Right cardiac atrium (tissue), 5 donors: Measurements from ENCODE around the gene SEMA3C. TPM values are rescaled to one million over a fixed set of nuclear protein-coding genes. Genes with fewer than 3 reads are reported as not detected.

Experiments used
- ATAC-seq, 2 donors: fragments of 200-7000 bp; cut with Tn5 transposase; one replicate each; pipeline versions ENCODE4 v1.8.0 to v1.9.1; 2020; ENCODE audit warnings: moderate library complexity in 2 of 2, mild to moderate bottlenecking in 1 of 2
- DNase-seq, 3 donors: peaks; one replicate each; pipeline ENCODE4 v3.0.0-alpha.2; 2020
- H3K27ac ChIP-seq: one replicate; pipeline ENCODE4 v1.5.1; 2013; ENCODE audit warnings: mild to moderate bottlenecking, low read length, control low read depth, moderate library complexity
- H3K27me3 ChIP-seq: one replicate; pipeline ENCODE4 v1.6.1; 2013; ENCODE audit not compliant: control insufficient read depth, insufficient read depth
- H3K4me1 ChIP-seq: one replicate; pipeline ENCODE4 v1.6.1; 2013; ENCODE audit warnings: low read length; ENCODE audit not compliant: control insufficient read depth, insufficient read depth
- H3K4me3 ChIP-seq: one replicate; pipeline ENCODE4 v1.5.1; 2013; ENCODE audit warnings: low read length, control low read depth
- H3K9me3 ChIP-seq: one replicate; pipeline ENCODE4 v1.6.1; 2013; ENCODE audit warnings: low read length; ENCODE audit not compliant: control insufficient read depth
- WGBS: extraction: QIAGEN DNeasy Blood & Tissue Kit; methylation state at CpG from one replicate; pipeline ENCODE4 v1.1.7; 2013; 5-methylcytosine and 5-hydroxymethylcytosine counted together
- intact Hi-C, 4 donors: fragments of 100-400 bp; cut with DNase I; formaldehyde crosslinking; loops; one replicate each; pipeline versions ENCODE4 v1.11.0 to v1.14.0; 2022 to 2023
- polyA plus RNA-seq: library from polyadenylated mRNA; stranded (reverse); fragments of 200-250 nt; gene quantifications from one replicate; pipeline ENCODE4 v1.2.3, GENCODE V29; 2013
- total RNA-seq, 4 donors: library from RNA; stranded (reverse); fragmentation: NEBNext Ultra II Directional; extraction: Animal tissue kit (Norgen Biotek cat#: 25700); gene quantifications; one replicate each; pipeline ENCODE4 v1.2.1, GENCODE V29; 2021
- donor health status: healthy with polysubstance abuse.
- donor health status: DM: no; HTN: yes; CAD: no.
- donor health status: DM: no; HTN: no; CAD: no.
- donor health status: DM: no; HTN: yes; CAD: no; lungs with severe emphysema.
- donor health status: DM: yes; HTN: yes; CAD: no.

Gene SEMA3C
- total and polyA plus RNA-seq, 5 donors: 10.1 to 42.3 (median 40.0) TPM

DNA sequence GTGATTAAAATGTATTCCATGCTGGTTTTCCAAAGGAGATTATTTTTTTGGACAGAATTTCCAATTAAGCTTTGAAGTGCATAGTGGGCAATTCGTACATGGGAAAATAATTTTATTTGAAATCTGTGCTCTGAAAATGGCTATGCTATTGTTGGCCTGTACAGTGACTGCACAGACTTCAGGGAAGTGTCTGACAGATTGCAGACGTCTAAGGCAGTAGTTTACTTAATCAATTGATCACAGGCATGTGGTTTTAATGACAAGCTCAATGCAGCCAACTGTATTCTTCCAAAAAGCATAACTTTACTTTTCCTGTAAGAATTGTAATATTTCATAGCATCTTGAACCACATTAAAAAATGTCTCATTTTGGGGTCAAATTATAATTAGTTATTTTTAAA lies 102.0 kb downstream of the SEMA3C start:
- Histone ChIP-seq H3K4me1 (no peaks in the 10 kb centered on the region), H3K27me3 (no peaks in the 10 kb centered on the region), H3K9me3 (no peaks in the 10 kb centered on the region), H3K4me3 (no peak overlapping the region), H3K27ac (no peak overlapping the region)
- no peak for ATAC-seq
- 44% methylated on average over 2 of the region's 2 CpGs for WGBS
- DNase-seq: no peak
- intact Hi-C loops: no loop called here

DNA sequence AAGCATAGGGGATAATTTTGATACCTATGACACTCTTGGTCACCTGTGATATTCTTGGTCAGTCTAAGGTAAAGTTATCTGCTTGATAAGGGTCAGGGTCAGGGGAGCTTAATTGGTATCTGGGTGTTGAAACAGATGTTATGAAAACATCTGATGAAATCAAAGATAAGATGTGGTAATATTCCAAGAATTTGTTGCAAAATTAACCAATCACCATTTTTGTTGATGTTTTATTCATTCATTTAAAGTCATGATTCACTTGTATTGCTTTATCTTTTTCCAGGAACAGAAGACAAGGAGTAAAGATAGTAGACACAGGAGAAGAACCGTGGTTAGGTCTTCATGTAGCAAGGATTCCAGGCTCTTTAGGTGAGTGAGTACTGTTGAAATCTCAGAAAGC lies 103.1 kb downstream of the SEMA3C start:
- H3K4me3 ChIP-seq: no peak overlapping the region
- DNase-seq: no peak
- H3K27ac ChIP-seq: no peak overlapping the region
- no peaks in the 10 kb centered on the region for H3K4me1 ChIP-seq
- 79% methylated on average over 1 of the region's 1 CpG for WGBS
- intact Hi-C loops: no loop called here
- H3K9me3 ChIP-seq: no peaks in the 10 kb centered on the region
- no peaks in the 10 kb centered on the region for H3K27me3 ChIP-seq
- no peak for ATAC-seq

DNA sequence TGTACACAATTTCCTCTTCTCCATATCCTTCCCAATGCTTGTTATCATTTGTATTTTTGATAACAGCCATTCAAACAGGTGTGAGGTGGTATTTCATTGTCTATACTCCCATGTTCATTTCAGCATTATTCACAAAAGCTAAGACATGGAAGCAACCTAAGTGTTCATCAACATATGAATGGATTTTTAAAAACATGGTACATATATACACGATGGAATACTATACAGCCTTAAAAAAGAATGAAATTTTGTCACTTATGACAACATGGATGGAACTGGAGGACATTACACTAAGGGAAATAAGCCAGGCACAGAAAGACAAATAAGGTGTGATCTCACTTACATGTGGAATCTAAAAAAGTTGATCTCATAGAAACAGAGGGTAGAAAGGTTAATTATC lies 109.3 kb downstream of the SEMA3C start:
- no peak for DNase-seq
- no peak overlapping the region for H3K27ac ChIP-seq
- H3K4me3 ChIP-seq: no peak overlapping the region
- intact Hi-C loops: no loop called here
- no peak for ATAC-seq
- no peaks in the 10 kb centered on the region for H3K9me3 ChIP-seq
- 83% methylated on average over 1 of the region's 1 CpG for WGBS
- H3K4me1 ChIP-seq: peaks cover 1% of the 10 kb centered on the region
- no peaks in the 10 kb centered on the region for H3K27me3 ChIP-seq

GRCh38 chr7:80807166-80807900 lies 111.5 kb downstream of the SEMA3C start:
- ATAC-seq (no peak), DNase-seq (no peak)
- intact Hi-C loops: no loop called here
- Histone ChIP-seq H3K27me3 (no peaks in the 10 kb centered on the region), H3K9me3 (no peaks in the 10 kb centered on the region), H3K4me3 (no peak overlapping the region), H3K4me1 (peaks cover 1% of the 10 kb centered on the region), H3K27ac (no peak overlapping the region)
- WGBS: 57% methylated on average over 3 of the region's 3 CpGs

GRCh38 chr7:80806663-80807062 lies 112.2 kb downstream of the SEMA3C start:
- Histone ChIP-seq H3K4me3 (no peak overlapping the region), H3K4me1 (peaks cover 1% of the 10 kb centered on the region), H3K9me3 (no peaks in the 10 kb centered on the region), H3K27ac (peak overlapping the region; percentile 27), H3K27me3 (no peaks in the 10 kb centered on the region)
- intact Hi-C loops: no loop called here
- WGBS: 68% methylated on average over 6 of the region's 6 CpGs
- DNase-seq: no peak
- ATAC-seq: no peak

GRCh38 chr7:80804589-80804988 lies 114.3 kb downstream of the SEMA3C start:
- Histone ChIP-seq H3K9me3 (no peaks in the 10 kb centered on the region), H3K27me3 (no peaks in the 10 kb centered on the region), H3K27ac (no peak overlapping the region), H3K4me3 (no peak overlapping the region), H3K4me1 (peaks cover 1% of the 10 kb centered on the region)
- ATAC-seq (no peak), DNase-seq (no peak)
- intact Hi-C loops: no loop called here
- WGBS: 75% methylated on average over 4 of the region's 4 CpGs

DNA sequence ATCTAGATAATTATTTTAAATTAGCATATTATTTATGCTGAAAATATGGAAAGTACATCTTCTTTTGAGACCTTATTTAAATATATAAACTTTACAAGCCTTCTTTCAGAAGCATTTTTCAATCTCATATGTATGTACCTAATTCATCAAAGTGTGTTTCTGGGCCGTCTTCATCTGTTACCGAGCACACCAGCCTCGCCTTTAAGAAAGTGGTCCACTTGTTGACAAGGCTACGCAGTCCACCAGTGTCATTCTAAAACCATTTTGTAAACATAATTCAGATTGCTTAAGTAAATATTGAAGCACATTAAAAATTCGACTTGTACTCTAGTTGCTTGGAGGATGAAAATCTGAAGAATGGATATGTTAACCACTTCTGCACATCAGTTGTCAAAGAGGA lies 116.3 kb downstream of the SEMA3C start:
- DNase-seq (no peak), ATAC-seq (no peak)
- intact Hi-C loops: no loop called here
- H3K9me3 ChIP-seq: no peaks in the 10 kb centered on the region
- 84% methylated on average over 5 of the region's 5 CpGs for WGBS
- H3K27me3 ChIP-seq: no peaks in the 10 kb centered on the region
- H3K4me3 ChIP-seq: no peak overlapping the region
- no peak overlapping the region for H3K27ac ChIP-seq
- H3K4me1 ChIP-seq: peaks cover 1% of the 10 kb centered on the region

DNA sequence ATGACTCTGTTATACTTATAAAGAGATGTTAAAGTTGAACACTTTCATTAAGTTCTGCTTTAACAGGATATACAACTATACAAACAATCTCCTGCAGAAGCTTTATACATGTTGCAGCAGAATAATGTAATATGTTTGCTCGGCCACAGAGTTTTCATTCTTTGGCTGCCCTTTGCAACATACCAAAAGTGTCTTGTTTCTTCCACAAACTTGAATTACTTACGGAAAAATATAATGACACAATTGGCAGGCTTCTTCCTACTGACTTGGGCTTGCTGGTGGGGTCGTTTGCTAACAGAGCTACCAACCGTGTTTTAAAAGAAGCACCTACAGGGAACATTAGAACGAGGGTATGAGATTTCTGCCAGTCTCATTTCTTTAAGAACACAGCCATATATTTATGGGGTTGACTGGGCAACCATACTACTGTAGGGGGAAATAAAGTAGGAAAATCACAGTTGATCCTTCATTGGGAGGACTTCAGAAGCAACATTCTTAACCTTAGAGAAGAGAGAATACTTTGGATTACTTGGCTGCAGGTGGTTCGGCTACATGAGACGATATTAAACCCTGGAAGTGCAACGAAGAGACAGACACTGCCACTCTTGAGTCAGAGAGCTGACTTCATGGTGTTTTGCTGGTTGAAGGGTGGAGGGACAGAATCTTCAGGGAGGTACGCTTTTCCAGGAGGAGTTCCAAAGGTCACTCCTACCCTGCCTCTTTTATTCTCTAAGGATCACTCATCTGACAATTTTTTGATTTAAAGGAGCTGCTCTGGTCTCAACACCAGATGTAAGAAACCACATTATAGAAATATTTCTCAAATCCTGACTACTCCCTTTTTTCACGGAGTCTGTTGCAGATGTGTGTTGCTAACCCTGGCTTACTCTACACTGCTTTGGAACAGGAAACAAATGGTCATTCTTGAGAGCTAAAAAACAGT lies 123.9 kb downstream of the SEMA3C start:
- Histone ChIP-seq H3K9me3 (no peaks in the 10 kb centered on the region), H3K4me1 (no peaks in the 10 kb centered on the region), H3K27me3 (no peaks in the 10 kb centered on the region), H3K27ac (no peak overlapping the region), H3K4me3 (no peak overlapping the region)
- intact Hi-C loops: no loop called here
- no peak for DNase-seq
- WGBS: 58% methylated on average over 10 of the region's 10 CpGs
- peak; percentile 38 to 49 for ATAC-seq

GRCh38 chr7:80791509-80791929 lies 127.3 kb downstream of the SEMA3C start:
- Histone ChIP-seq H3K4me3 (no peak overlapping the region), H3K27me3 (no peaks in the 10 kb centered on the region), H3K27ac (peak overlapping the region; percentile 6), H3K9me3 (no peaks in the 10 kb centered on the region), H3K4me1 (no peaks in the 10 kb centered on the region)
- 23% methylated on average over 3 of the region's 3 CpGs for WGBS
- intact Hi-C loops: no loop called here
- DNase-seq: no peak
- peak; percentile 77 to 83 for ATAC-seq

DNA sequence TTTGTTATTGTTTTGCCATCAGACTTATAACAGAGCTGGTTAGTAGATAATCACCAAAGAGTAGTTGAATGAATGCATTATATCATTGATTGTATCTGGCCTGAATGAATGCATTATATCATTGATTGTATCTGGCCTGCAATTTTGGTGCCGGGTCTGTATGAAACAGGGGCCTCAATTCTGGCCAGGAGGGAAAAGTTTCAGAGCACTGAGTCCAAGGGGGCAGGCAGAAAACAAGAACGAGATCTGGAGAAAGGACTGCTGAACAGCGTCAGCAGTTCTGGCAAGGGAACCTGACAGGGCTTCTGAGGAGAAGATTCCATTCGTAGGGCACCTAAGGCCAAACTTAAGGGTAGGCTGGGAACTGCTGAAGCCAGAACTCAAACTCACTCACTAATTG lies 128.0 kb downstream of the SEMA3C start:
- DNase-seq (peak in 2 of 3 donors; percentile 27 to 62), ATAC-seq (peak; percentile 85 to 87)
- Histone ChIP-seq H3K27ac (peak overlapping the region; percentile 37), H3K27me3 (no peaks in the 10 kb centered on the region), H3K4me3 (no peak overlapping the region), H3K4me1 (no peaks in the 10 kb centered on the region), H3K9me3 (no peaks in the 10 kb centered on the region)
- intact Hi-C loops: no loop called here
- 30% methylated on average over 4 of the region's 4 CpGs for WGBS

- Histone ChIP-seq H3K4me3 (no peak overlapping the region), H3K4me1 (no peaks in the 10 kb centered on the region), H3K27me3 (no peaks in the 10 kb centered on the region), H3K27ac (no peak overlapping the region), H3K9me3 (no peaks in the 10 kb centered on the region)
- intact Hi-C loops: no loop called here
- WGBS: 43% methylated on average over 1 of the region's 1 CpG
- ATAC-seq (no peak), DNase-seq (no peak)
Observed at GRCh38 chr7:80787721-80788120, 131.1 kb downstream of the SEMA3C start.
